SU-DHL-6 (cell line): ENCODE results near the gene NXF2B.
"Not testable (repeated sequence)": the region's sequence is repeated elsewhere in the genome, so short reads cannot be mapped to it uniquely, and the experiment has no call there.

Experiments used
- H2AFZ ChIP-seq: fragments of 200-600 bp; sonication (generic); 2 replicates; pipeline ENCODE4 v1.6.1; 2014; ENCODE audit warnings: low read depth, mild to moderate bottlenecking, moderate library complexity, mixed read lengths, antibody characterized with exemption, low read length; ENCODE audit not compliant: severe bottlenecking
- H3F3A ChIP-seq: fragments of 200-600 bp; shearing (Covaris generic); 2 replicates; pipeline ENCODE4 v1.6.0; 2016; ENCODE audit warnings: antibody characterized with exemption, mild to moderate bottlenecking; ENCODE audit not compliant: insufficient read depth
- H3K27ac ChIP-seq: fragments of 200-600 bp; sonication (generic); 2 replicates; pipeline ENCODE4 v1.5.1; 2016; ENCODE audit warnings: low read depth, mild to moderate bottlenecking, low read length, moderate library complexity, mixed read lengths
- H3K27me3 ChIP-seq: fragments of 200-600 bp; sonication (generic), shearing (Covaris generic); 2 replicates; pipeline ENCODE4 v1.6.0; 2014; ENCODE audit warnings: mild to moderate bottlenecking, low read length
- H3K36me3 ChIP-seq: fragments of 200-600 bp; sonication (generic); 2 replicates; pipeline ENCODE4 v1.6.1; 2014; ENCODE audit warnings: mild to moderate bottlenecking, low read length, mixed read lengths
- H3K4me2 ChIP-seq: fragments of 300-600, 200-600 bp; shearing (Covaris generic), sonication (generic); 2 replicates; pipeline ENCODE4 v1.6.0; 2014; ENCODE audit warnings: low read length, low read depth, mild to moderate bottlenecking; ENCODE audit not compliant: poor library complexity, severe bottlenecking
- H3K4me3 ChIP-seq: fragments of 200-600 bp; sonication (generic); 2 replicates; pipeline ENCODE4 v1.5.1; 2014; ENCODE audit warnings: antibody characterized with exemption, low read length, mild to moderate bottlenecking, mixed read lengths; ENCODE audit not compliant: insufficient read depth, poor library complexity, severe bottlenecking
- H3K79me2 ChIP-seq: fragments of 200-600 bp; sonication (generic); 2 replicates; pipeline ENCODE4 v1.6.1; 2014; ENCODE audit warnings: mild to moderate bottlenecking, low read length, moderate library complexity; ENCODE audit not compliant: insufficient read depth
- H3K9ac ChIP-seq: fragments of 200-600 bp; sonication (generic); 2 replicates; pipeline ENCODE4 v1.7.0; 2014; ENCODE audit warnings: mild to moderate bottlenecking, low read length
- H3K9me2 ChIP-seq: fragments of 200-600 bp; sonication (generic); replicated peaks from 2 replicates; pipeline ENCODE4 v1.6.1; 2014; ENCODE audit warnings: low read length; ENCODE audit not compliant: insufficient read depth
- H3K9me3 ChIP-seq: fragments of 200-600 bp; sonication (generic); 2 replicates; pipeline ENCODE4 v1.6.1; 2014; ENCODE audit warnings: low read length, mixed read lengths; ENCODE audit not compliant: insufficient read depth
- H4K20me1 ChIP-seq: fragments of 200-600 bp; sonication (generic); 2 replicates; pipeline ENCODE4 v1.6.1; 2014; ENCODE audit warnings: low read depth, mild to moderate bottlenecking, antibody characterized with exemption, low read length, moderate library complexity, mixed read lengths

The NXF2B gene

GRCh38 chrX:102439908-102440307 lies at the start of gene NXF2B:
Gene NXF2B, minus strand, starts transcription at chrX:102440008. Its CDS starts 59,972 bp downstream, at chrX:102380036.
- not testable (repeated sequence) for H3K4me3 ChIP-seq, H2AFZ ChIP-seq, H3F3A ChIP-seq, H3K79me2 ChIP-seq, H4K20me1 ChIP-seq, H3K27ac ChIP-seq, H3K36me3 ChIP-seq, H3K9me2 ChIP-seq, H3K27me3 ChIP-seq, H3K4me2 ChIP-seq, H3K9ac ChIP-seq, H3K9me3 ChIP-seq

- H3K9me2 ChIP-seq, result not testable (repeated sequence)
These were observed 39.0 kb upstream of the NXF2B start for GRCh38 chrX:102478765-102479164.

GRCh38 chrX:102471762-102472220 lies 32.0 kb upstream of the NXF2B start, which contains the start of gene TCP11X2:
Gene TCP11X2, minus strand, starts transcription at chrX:102471812.
- H3F3A ChIP-seq, H3K4me3 ChIP-seq, H3K9me3 ChIP-seq, H3K27me3 ChIP-seq, H3K79me2 ChIP-seq, H3K9me2 ChIP-seq, H3K36me3 ChIP-seq, H3K27ac ChIP-seq, H3K9ac ChIP-seq, H4K20me1 ChIP-seq, H3K4me2 ChIP-seq, H2AFZ ChIP-seq: not testable (repeated sequence)

More at GRCh38 chrX:102478765-102479164, 39.0 kb upstream of the NXF2B start:
- H2AFZ ChIP-seq, H4K20me1 ChIP-seq, H3K9me3 ChIP-seq, H3K27ac ChIP-seq, H3F3A ChIP-seq, H3K4me2 ChIP-seq, H3K9ac ChIP-seq, H3K36me3 ChIP-seq, H3K79me2 ChIP-seq, H3K4me3 ChIP-seq, H3K27me3 ChIP-seq: not testable (repeated sequence)

- H3K4me2 ChIP-seq, H3K27me3 ChIP-seq, H3K9me2 ChIP-seq, H3F3A ChIP-seq, H3K36me3 ChIP-seq, H3K27ac ChIP-seq, H3K4me3 ChIP-seq, H3K9me3 ChIP-seq, H4K20me1 ChIP-seq, H2AFZ ChIP-seq, H3K79me2 ChIP-seq, H3K9ac ChIP-seq: not testable (repeated sequence)
These were observed 30.4 kb upstream of the NXF2B start for GRCh38 chrX:102470215-102470614.

- H4K20me1 ChIP-seq, H3K36me3 ChIP-seq, H3F3A ChIP-seq, H3K9ac ChIP-seq, H3K27ac ChIP-seq, H3K4me2 ChIP-seq, H3K27me3 ChIP-seq, H3K4me3 ChIP-seq, H3K9me2 ChIP-seq, H3K9me3 ChIP-seq, H3K79me2 ChIP-seq, H2AFZ ChIP-seq: not testable (repeated sequence)
These were observed 18.8 kb upstream of the NXF2B start for GRCh38 chrX:102458615-102459014.

- H3K9ac ChIP-seq, H3K27ac ChIP-seq, H3K79me2 ChIP-seq, H3K36me3 ChIP-seq, H3K9me3 ChIP-seq, H3K4me3 ChIP-seq, H3F3A ChIP-seq, H2AFZ ChIP-seq, H3K9me2 ChIP-seq, H3K27me3 ChIP-seq, H4K20me1 ChIP-seq, H3K4me2 ChIP-seq: not testable (repeated sequence)
These were observed 25.3 kb downstream of the NXF2B start for GRCh38 chrX:102414493-102414892.
